SK-N-SH treated with all-trans-retinoic acid at 6 μM for 48 hours (cell line): ENCODE data around the gene PRKCB.

Experiments
- ATAC-seq: fragments of 200-7000 bp; cut with Tn5 transposase; 3 replicates; pipeline ENCODE4 v1.9.1; 2020; ENCODE audit warnings: mild to moderate bottlenecking, moderate library complexity
- ARNTL ChIP-seq: fragments of 450-650 bp; formaldehyde crosslinking; IDR thresholded peaks from 2 replicates; pipeline ENCODE4 v1.5.0; 2020; ENCODE audit warnings: low read depth, mild to moderate bottlenecking, moderate library complexity, borderline replicate concordance
- BACH2 ChIP-seq: fragments of 250-450 bp; sonication (Bioruptor Pico); IDR thresholded peaks from 2 replicates; pipeline ENCODE4 v1.9.0; 2021; ENCODE audit warnings: mild to moderate bottlenecking, borderline replicate concordance
- CSDC2 ChIP-seq: fragments of 250-450 bp; sonication (Bioruptor Pico); IDR thresholded peaks from 2 replicates; pipeline ENCODE4 v1.5.0; 2020; ENCODE audit warnings: mild to moderate bottlenecking, moderate library complexity
- ESRRG ChIP-seq: fragments of 250-450 bp; sonication (Bioruptor Pico); IDR thresholded peaks from 2 replicates; pipeline ENCODE4 v1.6.1; 2021; ENCODE audit warnings: mild to moderate bottlenecking
- GLIS3 ChIP-seq: fragments of 250-450 bp; sonication (Bioruptor Pico); IDR thresholded peaks from 2 replicates; pipeline ENCODE4 v1.5.0; 2020; ENCODE audit warnings: mild to moderate bottlenecking, moderate library complexity
- ISL1 ChIP-seq: fragments of 250-450 bp; sonication (Bioruptor Pico); IDR thresholded peaks from 2 replicates; pipeline ENCODE4 v2.1.2; 2022; ENCODE audit warnings: mild to moderate bottlenecking, moderate library complexity
- OSR1 ChIP-seq: fragments of 250-450 bp; sonication (Bioruptor Pico); IDR thresholded peaks from 2 replicates; pipeline ENCODE4 v1.8.0; 2022; ENCODE audit warnings: moderate library complexity, mild to moderate bottlenecking, inconsistent platforms
- PPARA ChIP-seq: fragments of 250-450 bp; sonication (Bioruptor Pico); IDR thresholded peaks from 2 replicates; pipeline ENCODE4 v1.5.0; 2020; ENCODE audit warnings: mild to moderate bottlenecking, borderline replicate concordance
- RARB ChIP-seq: fragments of 250-450 bp; sonication (Bioruptor Pico); IDR thresholded peaks from 2 replicates; pipeline ENCODE4 v1.8.0; 2021; ENCODE audit warnings: mild to moderate bottlenecking, moderate library complexity
- SNAI2 ChIP-seq: fragments of 250-450 bp; sonication (Bioruptor Pico); IDR thresholded peaks from 2 replicates; pipeline ENCODE4 v1.5.0; 2020; ENCODE audit warnings: mild to moderate bottlenecking, moderate library complexity
- TCF4 ChIP-seq: fragments of 250-450 bp; sonication (Bioruptor Pico); IDR thresholded peaks from 2 replicates; pipeline ENCODE4 v1.8.0; 2021; ENCODE audit warnings: mild to moderate bottlenecking, moderate library complexity, borderline replicate concordance
- TOX ChIP-seq: fragments of 250-450 bp; sonication (Bioruptor Pico); IDR thresholded peaks from 2 replicates; pipeline ENCODE4 v1.8.0; 2021; ENCODE audit warnings: mild to moderate bottlenecking, moderate library complexity, borderline replicate concordance
- ZFP3 ChIP-seq: fragments of 250-450 bp; sonication (Bioruptor Pico); IDR thresholded peaks from 2 replicates; pipeline ENCODE4 v1.5.0; 2020; ENCODE audit warnings: mild to moderate bottlenecking, moderate library complexity
- ZFP30 ChIP-seq: fragments of 450-650 bp; formaldehyde crosslinking; IDR thresholded peaks from 2 replicates; pipeline ENCODE4 v1.5.0; 2022; ENCODE audit warnings: mild to moderate bottlenecking, moderate library complexity
- ZNF565 ChIP-seq: fragments of 450-650 bp; formaldehyde crosslinking; conservative IDR thresholded peaks from 2 replicates; pipeline ENCODE4 v1.5.0; 2020; ENCODE audit warnings: low read depth, mild to moderate bottlenecking, moderate library complexity
- ZNF70 ChIP-seq: fragments of 450-650 bp; formaldehyde crosslinking; IDR thresholded peaks from 2 replicates; pipeline ENCODE4 v1.5.0; 2020; ENCODE audit warnings: mild to moderate bottlenecking, moderate library complexity
- ZNF8 ChIP-seq: fragments of 450-650 bp; formaldehyde crosslinking; IDR thresholded peaks from 2 replicates; pipeline ENCODE4 v1.5.0; 2020; ENCODE audit warnings: mild to moderate bottlenecking, moderate library complexity
- TF ChIP-seq, protein P1 (sequence below): fragments of 250-450 bp; sonication (Bioruptor Pico); IDR thresholded peaks from 2 replicates; pipeline ENCODE4 v1.5.1; 2020; ENCODE audit warnings: low read depth, mild to moderate bottlenecking, moderate library complexity
- TF ChIP-seq, protein P2 (sequence below): fragments of 250-450 bp; sonication (Bioruptor Pico); IDR thresholded peaks from 2 replicates; pipeline ENCODE4 v1.5.1; 2021; ENCODE audit warnings: mild to moderate bottlenecking, moderate library complexity
- TF ChIP-seq, protein P3 (sequence below): fragments of 250-450 bp; sonication (Bioruptor Pico); IDR thresholded peaks from 2 replicates; pipeline ENCODE4 v1.8.0; 2020; ENCODE audit warnings: mild to moderate bottlenecking, moderate library complexity, borderline replicate concordance
- TF ChIP-seq, protein P4 (sequence below): fragments of 250-450 bp; sonication (Bioruptor Pico); IDR thresholded peaks from 2 replicates; pipeline ENCODE4 v1.5.0; 2020; ENCODE audit warnings: mild to moderate bottlenecking, moderate library complexity

PRKCB gene

DNA sequence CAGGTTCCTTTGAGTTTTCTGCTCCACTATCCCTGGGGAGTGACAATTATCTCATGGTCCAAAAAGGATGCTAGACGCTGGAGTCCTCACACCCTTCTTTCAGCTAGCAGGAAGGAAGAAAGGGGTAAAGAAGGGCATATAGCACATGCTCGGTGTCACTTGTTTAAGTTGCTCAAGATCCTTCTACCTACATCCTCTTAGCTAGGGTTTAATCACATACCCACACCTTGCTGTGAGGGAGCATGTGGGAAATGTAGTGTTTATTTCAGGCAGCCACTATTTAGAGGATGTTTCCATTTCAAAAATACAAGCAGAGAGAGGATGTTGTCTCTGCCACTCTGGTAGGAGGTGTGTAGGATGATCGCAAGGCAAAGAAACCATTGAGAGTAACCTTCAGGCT is 4.5 kb downstream of the PRKCB start:
- TF ChIP-seq, protein P1, sequence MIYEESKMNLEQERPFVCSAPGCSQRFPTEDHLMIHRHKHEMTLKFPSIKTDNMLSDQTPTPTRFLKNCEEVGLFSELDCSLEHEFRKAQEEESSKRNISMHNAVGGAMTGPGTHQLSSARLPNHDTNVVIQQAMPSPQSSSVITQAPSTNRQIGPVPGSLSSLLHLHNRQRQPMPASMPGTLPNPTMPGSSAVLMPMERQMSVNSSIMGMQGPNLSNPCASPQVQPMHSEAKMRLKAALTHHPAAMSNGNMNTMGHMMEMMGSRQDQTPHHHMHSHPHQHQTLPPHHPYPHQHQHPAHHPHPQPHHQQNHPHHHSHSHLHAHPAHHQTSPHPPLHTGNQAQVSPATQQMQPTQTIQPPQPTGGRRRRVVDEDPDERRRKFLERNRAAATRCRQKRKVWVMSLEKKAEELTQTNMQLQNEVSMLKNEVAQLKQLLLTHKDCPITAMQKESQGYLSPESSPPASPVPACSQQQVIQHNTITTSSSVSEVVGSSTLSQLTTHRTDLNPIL (CRISPR knock-in tag): no peak
- no peak for TF ChIP-seq TOX (CRISPR knock-in tag)
- TF ChIP-seq GLIS3 (CRISPR knock-in tag): no peak
- no peak for TF ChIP-seq SNAI2
- TF ChIP-seq ZFP3 (CRISPR knock-in tag): no peak
- no peak for TF ChIP-seq TCF4 (CRISPR knock-in tag)
- TF ChIP-seq CSDC2 (CRISPR knock-in tag): no peak
- TF ChIP-seq ISL1 (CRISPR knock-in tag): no peak
- no peak for TF ChIP-seq PPARA
- TF ChIP-seq, protein P2, sequence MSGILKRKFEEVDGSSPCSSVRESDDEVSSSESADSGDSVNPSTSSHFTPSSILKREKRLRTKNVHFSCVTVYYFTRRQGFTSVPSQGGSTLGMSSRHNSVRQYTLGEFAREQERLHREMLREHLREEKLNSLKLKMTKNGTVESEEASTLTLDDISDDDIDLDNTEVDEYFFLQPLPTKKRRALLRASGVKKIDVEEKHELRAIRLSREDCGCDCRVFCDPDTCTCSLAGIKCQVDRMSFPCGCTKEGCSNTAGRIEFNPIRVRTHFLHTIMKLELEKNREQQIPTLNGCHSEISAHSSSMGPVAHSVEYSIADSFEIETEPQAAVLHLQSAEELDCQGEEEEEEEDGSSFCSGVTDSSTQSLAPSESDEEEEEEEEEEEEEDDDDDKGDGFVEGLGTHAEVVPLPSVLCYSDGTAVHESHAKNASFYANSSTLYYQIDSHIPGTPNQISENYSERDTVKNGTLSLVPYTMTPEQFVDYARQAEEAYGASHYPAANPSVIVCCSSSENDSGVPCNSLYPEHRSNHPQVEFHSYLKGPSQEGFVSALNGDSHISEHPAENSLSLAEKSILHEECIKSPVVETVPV: no peak
- ATAC-seq: no peak

DNA sequence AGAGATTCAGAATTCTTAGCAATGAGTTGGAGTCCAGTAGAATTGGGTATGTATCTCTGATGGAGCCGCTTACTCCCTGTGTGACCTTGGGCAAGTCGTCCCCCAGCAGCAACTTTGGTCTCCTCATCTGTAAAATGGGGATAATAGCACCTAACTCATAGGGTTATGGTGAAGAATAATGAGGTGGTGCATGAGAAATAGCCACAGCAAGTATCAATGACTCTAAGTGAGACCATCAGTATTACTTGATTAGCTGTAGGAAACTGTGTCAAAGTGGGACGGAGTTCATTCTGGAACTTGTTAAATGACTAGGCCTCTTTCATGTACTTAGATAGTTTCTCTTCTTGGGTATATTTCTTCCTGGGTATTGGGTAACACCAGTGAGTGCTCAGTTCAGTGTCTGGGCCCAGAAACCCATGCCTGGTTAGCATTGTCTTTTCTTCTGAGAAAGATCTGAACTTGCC is 6.4 kb downstream of the PRKCB start:
- no peak for ATAC-seq
- TF ChIP-seq BACH2 (CRISPR knock-in tag): no peak

DNA sequence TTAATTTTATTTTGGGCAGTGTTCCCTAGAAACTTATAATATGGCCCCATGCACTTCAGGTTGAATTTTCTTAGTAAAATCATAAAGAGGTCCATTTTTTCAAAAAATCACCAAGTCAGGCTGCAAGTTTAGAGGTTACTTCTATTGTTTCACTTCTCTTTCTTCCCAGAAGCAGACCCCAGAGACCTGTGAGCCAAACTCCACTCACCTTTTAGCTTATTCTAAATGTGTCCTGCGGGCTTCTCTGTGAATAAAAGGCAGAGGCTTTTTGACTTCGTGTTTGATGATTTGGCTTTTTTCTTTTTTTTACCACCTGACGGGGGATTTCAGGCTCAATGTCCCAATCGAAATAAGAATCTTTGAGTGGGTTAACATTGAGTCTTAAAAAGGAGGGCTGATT is 7.4 kb downstream of the PRKCB start:
- TF ChIP-seq, protein P2: no peak
- TF ChIP-seq OSR1: no peak
- TF ChIP-seq ISL1 (CRISPR knock-in tag): no peak
- TF ChIP-seq, protein P1 (CRISPR knock-in tag): no peak
- TF ChIP-seq ZNF70: no peak
- ATAC-seq: no peak

DNA sequence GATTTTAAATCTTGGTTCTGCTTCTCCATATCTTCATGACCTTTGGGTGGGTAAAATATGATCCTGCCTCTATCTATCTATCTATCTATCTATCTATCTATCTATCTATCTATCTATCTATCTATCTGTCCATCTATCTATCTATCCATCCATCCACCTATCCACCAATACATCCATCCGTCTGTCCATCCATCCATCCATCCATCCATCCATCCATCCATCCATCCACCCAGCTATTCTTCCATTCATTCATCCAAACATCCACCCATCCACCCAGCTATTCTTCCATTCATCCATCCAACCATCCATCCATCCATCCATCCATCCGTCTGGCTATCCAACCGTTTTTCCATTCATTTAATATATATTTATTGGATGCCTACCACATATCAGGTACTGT is 11.5 kb downstream of the PRKCB start:
- TF ChIP-seq ZFP3 (CRISPR knock-in tag) (no peak), PPARA (no peak), ZFP30 (no peak), ARNTL (CRISPR knock-in tag) (no peak), OSR1 (no peak), ZNF70 (no peak), TOX (CRISPR knock-in tag) (no peak), RARB (CRISPR knock-in tag) (no peak), GLIS3 (CRISPR knock-in tag) (no peak), ZNF8 (CRISPR knock-in tag) (no peak), ESRRG (CRISPR knock-in tag) (no peak), CSDC2 (CRISPR knock-in tag) (no peak), ZNF565 (CRISPR knock-in tag) (no peak), SNAI2 (no peak), TCF4 (CRISPR knock-in tag) (no peak)
- TF ChIP-seq, protein P3, sequence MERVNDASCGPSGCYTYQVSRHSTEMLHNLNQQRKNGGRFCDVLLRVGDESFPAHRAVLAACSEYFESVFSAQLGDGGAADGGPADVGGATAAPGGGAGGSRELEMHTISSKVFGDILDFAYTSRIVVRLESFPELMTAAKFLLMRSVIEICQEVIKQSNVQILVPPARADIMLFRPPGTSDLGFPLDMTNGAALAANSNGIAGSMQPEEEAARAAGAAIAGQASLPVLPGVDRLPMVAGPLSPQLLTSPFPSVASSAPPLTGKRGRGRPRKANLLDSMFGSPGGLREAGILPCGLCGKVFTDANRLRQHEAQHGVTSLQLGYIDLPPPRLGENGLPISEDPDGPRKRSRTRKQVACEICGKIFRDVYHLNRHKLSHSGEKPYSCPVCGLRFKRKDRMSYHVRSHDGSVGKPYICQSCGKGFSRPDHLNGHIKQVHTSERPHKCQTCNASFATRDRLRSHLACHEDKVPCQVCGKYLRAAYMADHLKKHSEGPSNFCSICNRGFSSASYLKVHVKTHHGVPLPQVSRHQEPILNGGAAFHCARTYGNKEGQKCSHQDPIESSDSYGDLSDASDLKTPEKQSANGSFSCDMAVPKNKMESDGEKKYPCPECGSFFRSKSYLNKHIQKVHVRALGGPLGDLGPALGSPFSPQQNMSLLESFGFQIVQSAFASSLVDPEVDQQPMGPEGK (CRISPR knock-in tag): no peak
- TF ChIP-seq, protein P1 (CRISPR knock-in tag): no peak
- TF ChIP-seq, protein P4, sequence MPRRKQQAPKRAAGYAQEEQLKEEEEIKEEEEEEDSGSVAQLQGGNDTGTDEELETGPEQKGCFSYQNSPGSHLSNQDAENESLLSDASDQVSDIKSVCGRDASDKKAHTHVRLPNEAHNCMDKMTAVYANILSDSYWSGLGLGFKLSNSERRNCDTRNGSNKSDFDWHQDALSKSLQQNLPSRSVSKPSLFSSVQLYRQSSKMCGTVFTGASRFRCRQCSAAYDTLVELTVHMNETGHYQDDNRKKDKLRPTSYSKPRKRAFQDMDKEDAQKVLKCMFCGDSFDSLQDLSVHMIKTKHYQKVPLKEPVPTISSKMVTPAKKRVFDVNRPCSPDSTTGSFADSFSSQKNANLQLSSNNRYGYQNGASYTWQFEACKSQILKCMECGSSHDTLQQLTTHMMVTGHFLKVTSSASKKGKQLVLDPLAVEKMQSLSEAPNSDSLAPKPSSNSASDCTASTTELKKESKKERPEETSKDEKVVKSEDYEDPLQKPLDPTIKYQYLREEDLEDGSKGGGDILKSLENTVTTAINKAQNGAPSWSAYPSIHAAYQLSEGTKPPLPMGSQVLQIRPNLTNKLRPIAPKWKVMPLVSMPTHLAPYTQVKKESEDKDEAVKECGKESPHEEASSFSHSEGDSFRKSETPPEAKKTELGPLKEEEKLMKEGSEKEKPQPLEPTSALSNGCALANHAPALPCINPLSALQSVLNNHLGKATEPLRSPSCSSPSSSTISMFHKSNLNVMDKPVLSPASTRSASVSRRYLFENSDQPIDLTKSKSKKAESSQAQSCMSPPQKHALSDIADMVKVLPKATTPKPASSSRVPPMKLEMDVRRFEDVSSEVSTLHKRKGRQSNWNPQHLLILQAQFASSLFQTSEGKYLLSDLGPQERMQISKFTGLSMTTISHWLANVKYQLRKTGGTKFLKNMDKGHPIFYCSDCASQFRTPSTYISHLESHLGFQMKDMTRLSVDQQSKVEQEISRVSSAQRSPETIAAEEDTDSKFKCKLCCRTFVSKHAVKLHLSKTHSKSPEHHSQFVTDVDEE (CRISPR knock-in tag): no peak
- TF ChIP-seq, protein P2: no peak
- ATAC-seq: no peak
